Mesodermal cell (in vitro differentiated cells): ENCODE data around the gene ZNF526. TPM values are rescaled to one million over a fixed set of nuclear protein-coding genes. Genes with fewer than 3 reads are reported as not detected.

Source experiments
- H3K27ac ChIP-seq: 2 replicates; pipeline ENCODE4 v1.7.0; 2013; ENCODE audit warnings: mild to moderate bottlenecking, low read depth, low read length, moderate library complexity; ENCODE audit not compliant: severe bottlenecking
- H3K36me3 ChIP-seq: 2 replicates; pipeline ENCODE4 v1.7.1; 2013; ENCODE audit warnings: mild to moderate bottlenecking, low read length, moderate library complexity; ENCODE audit not compliant: control insufficient read depth, insufficient read depth
- H3K4me1 ChIP-seq: one replicate; pipeline ENCODE4 v1.7.1; 2013; ENCODE audit warnings: mild to moderate bottlenecking, low read length; ENCODE audit not compliant: insufficient read depth, control insufficient read depth, poor library complexity, severe bottlenecking
- H3K4me3 ChIP-seq: 2 replicates; pipeline ENCODE4 v1.7.0; 2013; ENCODE audit warnings: low read length, control low read depth, mild to moderate bottlenecking; ENCODE audit not compliant: insufficient read depth, poor library complexity, severe bottlenecking; ENCODE audit errors: extremely low read depth
- H3K9me3 ChIP-seq: 2 replicates; pipeline ENCODE4 v1.7.1; 2013; ENCODE audit warnings: mild to moderate bottlenecking, low read length, moderate library complexity; ENCODE audit not compliant: control insufficient read depth
- WGBS, 2 experiments: methylation state at CpG; one replicate each; pipeline ENCODE4 v1.1.5; 2013; ENCODE audit warnings: missing lambda C conversion rate in 2 of 2; ENCODE audit not compliant: insufficient coverage in 2 of 2; 5-methylcytosine and 5-hydroxymethylcytosine counted together
- polyA plus RNA-seq, 2 experiments: library from polyadenylated mRNA; stranded (reverse); fragments of 50-300 nt; gene quantifications; one replicate each; pipeline ENCODE4 v1.2.3, GENCODE V29; 2013

ZNF526 gene, protein sequence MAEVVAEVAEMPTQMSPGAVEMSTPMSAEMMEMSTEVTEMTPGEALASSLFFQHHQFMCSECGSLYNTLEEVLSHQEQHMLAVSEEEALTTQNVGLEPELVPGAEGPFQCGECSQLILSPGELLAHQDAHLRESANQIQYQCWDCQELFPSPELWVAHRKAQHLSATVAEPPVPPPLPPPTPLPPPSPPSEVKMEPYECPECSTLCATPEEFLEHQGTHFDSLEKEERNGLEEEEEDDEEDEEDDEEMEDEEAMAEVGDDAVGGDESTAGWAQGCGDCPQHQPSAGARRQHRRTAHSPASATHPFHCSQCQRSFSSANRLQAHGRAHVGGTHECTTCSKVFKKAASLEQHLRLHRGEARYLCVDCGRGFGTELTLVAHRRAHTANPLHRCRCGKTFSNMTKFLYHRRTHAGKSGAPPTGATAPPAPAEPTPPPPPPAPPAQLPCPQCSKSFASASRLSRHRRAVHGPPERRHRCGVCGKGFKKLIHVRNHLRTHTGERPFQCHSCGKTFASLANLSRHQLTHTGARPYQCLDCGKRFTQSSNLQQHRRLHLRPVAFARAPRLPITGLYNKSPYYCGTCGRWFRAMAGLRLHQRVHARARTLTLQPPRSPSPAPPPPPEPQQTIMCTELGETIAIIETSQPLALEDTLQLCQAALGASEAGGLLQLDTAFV
- polyA plus RNA-seq (2013, experiment 1 of 2): 9.7 TPM
- polyA plus RNA-seq (2013, experiment 2 of 2): 7.4 TPM

DNA sequence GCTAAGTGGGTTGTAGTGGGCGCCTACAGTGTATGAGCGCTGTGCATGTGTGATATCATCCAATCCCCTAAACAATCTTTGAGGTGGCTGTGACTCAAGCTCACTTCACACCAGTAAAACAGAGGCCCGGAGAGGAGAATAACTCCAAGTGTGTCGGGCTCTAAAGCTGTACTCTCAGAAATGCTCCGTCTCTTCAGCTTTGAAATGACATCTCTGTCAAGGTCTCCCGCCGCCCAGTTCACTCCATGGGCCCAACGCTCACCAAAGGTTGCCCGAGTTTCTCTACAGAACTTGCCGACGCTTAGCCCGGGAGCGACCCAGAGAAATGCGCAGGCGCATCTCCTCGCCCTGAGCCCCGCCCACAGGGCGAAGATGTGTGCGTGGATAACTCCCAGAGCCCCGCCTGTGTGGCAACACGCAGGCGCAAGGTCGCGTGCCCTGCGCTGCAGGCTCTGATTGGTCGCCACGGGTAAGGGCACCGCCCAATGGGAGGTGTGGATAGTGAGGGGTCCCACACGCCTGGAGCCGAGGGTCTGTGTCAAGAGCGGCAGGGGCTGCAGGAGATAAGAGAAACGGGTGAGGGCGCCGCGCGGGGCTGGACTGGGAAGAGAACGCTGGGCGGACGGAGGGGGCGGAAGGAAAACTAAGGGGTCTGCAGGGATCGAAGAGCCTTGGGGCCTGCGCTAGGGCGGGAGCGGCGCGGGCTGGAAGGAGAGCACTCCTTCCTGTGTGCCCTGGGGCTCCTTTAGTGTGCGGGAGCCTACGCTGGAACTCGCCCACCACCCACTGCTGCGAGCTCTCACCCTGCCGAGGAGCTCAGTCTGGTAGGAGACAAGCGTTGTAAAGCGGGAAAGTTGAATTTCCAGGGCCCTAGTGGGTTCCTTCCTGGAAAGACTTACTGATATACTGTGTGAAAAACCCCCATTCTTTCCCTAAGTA is at the start of gene ZNF526:
TSS of gene ZNF526 (plus strand) at position 501 of the 939 bp plus-strand sequence. CDS start 4,092 bp downstream, outside the sequence.
- 2 to 4% methylated on average over 40 to 45 of the region's 53 CpGs for WGBS, 2 experiments
- Histone ChIP-seq H3K36me3 (peaks cover 32% of the 10 kb centered on the region), H3K9me3 (no peaks in the 10 kb centered on the region), H3K4me1 (peaks cover 9% of the 10 kb centered on the region), H3K27ac (peak within 1 kb of the TSS; percentile 81), H3K4me3 (peak within 1 kb of the TSS; percentile 89)

DNA sequence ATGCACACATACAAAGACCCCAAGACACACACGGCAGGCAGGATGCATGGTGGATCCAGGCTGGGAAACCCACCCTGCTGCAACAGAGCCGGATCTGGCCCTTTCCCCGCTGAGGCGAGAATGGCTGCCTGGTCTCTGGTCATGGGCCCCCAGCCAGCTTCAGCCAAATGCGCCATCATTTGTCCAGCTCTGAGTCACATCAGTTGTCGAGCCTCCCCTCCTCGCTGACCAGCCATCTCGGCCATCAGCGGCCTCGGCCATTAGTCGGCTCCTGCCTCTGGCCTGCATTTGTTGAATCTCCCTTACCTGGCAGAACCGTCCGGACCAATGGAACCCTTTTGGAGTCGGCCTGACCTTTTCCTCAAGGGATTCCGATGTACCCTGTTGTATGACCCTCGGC is 49.4 kb upstream of the ZNF526 start:
- no peaks in the 10 kb centered on the region for H3K36me3 ChIP-seq
- H3K27ac ChIP-seq: no peak overlapping the region
- peaks cover 2% of the 10 kb centered on the region for H3K4me1 ChIP-seq
- 91 to 95% methylated on average over 16 of the region's 16 CpGs for WGBS, 2 experiments
- no peaks in the 10 kb centered on the region for H3K9me3 ChIP-seq
- H3K4me3 ChIP-seq: no peak overlapping the region

DNA sequence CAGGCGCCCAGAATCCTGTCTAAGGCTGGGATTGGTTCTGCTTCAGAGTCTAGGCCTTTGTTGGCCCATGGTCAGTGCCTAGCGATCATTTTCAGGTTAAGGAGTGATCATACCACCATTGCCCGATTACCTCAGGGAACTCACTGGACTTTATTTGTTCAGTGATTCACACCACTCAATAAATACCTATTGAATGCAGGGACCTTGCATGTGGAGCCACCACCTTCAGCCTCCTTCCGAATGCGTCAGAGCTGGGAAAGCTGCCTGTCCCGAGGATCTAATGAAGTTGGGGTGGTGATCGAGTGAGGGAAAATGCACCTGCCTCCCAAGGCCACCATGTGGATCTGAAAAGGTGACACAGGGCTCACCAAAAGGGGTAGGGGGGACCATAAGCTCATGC is 47.9 kb upstream of the ZNF526 start:
- Histone ChIP-seq H3K4me1 (peaks cover 7% of the 10 kb centered on the region), H3K4me3 (no peak overlapping the region), H3K36me3 (no peaks in the 10 kb centered on the region), H3K27ac (no peak overlapping the region), H3K9me3 (no peaks in the 10 kb centered on the region)
- 89 to 98% methylated on average over 5 to 7 of the region's 7 CpGs for WGBS, 2 experiments

DNA sequence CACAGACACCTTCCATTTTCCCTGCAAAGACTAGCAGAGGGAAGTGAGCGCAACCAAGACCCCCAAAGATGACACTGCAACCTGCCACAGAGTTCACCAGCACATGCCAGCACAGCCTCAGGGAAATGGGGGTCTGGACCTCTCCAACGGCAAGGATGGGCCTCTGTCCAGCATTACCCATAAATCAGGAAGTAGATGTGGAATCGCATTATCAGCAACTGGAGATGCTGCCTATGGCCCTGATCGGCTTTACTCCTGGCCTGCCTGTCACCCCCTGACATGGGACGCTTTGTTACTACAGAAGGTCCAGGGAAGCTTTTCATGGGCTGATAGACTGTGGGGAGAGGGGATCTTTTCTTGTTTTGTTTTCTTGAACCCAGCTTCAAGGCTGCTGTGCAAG is 46.4 kb upstream of the ZNF526 start:
- Histone ChIP-seq H3K27ac (no peak overlapping the region), H3K4me1 (peaks cover 7% of the 10 kb centered on the region), H3K9me3 (no peaks in the 10 kb centered on the region), H3K36me3 (no peaks in the 10 kb centered on the region), H3K4me3 (no peak overlapping the region)
- 87 to 94% methylated on average over 2 to 4 of the region's 5 CpGs for WGBS, 2 experiments

DNA sequence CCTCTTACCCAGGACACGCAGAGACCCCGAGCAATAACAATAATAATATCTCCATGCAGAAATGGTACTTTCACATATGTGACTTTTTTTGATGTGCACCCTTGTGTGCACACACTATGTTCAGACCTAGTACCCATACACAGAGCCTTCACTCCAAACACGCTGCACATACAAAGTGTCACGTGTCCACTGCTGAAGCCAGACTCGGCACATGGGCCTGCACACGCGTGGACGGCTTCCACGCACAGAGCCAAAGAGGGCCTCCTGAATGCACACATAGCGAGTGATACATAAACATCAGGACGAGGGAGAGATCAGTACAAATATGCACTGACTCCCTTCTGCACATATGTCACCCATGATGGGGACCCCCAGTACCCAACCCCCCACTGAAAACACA is 45.9 kb upstream of the ZNF526 start:
- 91 to 94% methylated on average over 6 to 11 of the region's 11 CpGs for WGBS, 2 experiments
- H3K4me1 ChIP-seq: peaks cover 7% of the 10 kb centered on the region

DNA sequence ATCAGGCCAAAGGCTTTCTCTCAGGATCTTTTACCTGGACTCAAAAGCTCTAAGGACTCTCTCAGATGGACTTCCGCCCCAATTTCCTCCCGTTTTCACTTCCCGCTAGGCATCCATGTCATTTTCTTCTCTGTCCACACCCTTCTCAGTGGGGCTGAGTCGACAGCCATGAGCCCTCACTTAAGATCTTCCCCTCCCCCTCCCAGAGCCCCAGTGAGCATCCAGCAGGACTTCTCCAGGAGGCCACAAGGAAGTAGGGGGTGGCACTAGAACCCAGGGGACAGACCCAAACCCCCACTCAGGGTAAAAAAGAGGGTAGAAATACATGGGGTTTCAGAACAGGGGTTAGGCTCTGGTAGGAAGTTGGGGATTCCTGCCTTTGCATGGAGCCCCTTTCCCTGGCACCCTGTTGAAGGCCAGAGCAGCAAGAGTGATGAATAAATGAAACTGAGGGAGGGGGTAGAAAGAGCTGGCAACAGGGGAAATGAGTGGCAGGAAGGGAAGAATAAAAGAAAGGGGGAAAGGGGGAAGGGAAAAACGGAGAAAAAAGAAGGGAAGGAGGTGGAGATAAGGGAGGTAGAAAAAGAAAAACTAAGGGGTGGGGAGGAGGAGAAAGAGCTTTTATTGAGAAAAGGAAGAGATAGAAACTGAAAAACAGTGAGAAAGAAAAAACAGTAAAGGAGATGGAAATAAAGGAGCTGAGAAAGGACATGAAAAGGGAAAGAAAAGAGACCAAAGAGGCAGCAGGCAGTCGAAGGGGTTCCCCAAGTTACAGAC is 45.0 kb upstream of the ZNF526 start:
- Histone ChIP-seq H3K36me3 (no peaks in the 10 kb centered on the region), H3K27ac (no peak overlapping the region), H3K4me3 (no peak overlapping the region), H3K4me1 (peaks cover 7% of the 10 kb centered on the region), H3K9me3 (no peaks in the 10 kb centered on the region)
- 33 to 47% methylated on average over 5 to 6 of the region's 6 CpGs for WGBS, 2 experiments

More for the DNA sequence above, 45.9 kb upstream of the ZNF526 start:
- Histone ChIP-seq H3K9me3 (no peaks in the 10 kb centered on the region), H3K36me3 (no peaks in the 10 kb centered on the region), H3K27ac (no peak overlapping the region), H3K4me3 (no peak overlapping the region)

DNA sequence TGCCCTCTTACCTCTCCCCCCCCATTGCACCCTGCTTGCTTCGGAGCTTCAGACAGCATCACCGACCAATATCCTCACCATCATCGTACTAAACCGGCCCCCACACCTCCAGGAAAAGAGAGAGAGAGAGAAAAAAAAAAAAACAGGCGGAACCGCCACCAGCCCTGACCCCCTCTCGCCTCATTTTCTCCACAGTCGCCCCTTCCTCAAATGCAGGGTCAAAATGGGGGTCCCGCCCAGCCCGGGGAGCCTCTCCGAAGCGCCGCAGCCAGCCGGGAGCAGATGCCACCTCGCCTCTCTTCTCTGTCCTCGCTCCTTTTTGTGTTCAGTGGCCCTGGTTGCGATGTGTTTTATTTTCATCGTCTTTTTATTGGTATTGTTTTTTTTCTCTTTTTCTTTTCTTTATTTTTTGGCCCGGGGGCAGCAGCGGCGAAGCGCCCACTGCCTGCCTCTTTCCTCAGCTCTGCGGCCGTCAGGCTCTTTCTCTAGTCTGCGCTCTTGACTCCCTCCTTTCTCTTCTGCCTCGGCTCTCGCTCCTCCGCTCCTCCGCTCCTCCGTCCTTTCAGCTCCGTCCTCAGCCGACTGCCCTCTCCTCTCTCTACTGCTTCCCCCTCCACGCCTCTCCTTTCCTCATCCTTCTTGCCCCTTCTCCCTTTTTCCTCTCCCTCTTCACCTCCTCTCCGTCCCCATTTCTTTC is 44.0 kb upstream of the ZNF526 start:
- H3K36me3 ChIP-seq: no peaks in the 10 kb centered on the region
- H3K27ac ChIP-seq: no peak overlapping the region
- H3K4me3 ChIP-seq: peak overlapping the region; percentile 34
- WGBS, 2 experiments: 0 to 2% methylated on average over 18 to 20 of the region's 34 CpGs
- no peaks in the 10 kb centered on the region for H3K9me3 ChIP-seq
- H3K4me1 ChIP-seq: peaks cover 7% of the 10 kb centered on the region

DNA sequence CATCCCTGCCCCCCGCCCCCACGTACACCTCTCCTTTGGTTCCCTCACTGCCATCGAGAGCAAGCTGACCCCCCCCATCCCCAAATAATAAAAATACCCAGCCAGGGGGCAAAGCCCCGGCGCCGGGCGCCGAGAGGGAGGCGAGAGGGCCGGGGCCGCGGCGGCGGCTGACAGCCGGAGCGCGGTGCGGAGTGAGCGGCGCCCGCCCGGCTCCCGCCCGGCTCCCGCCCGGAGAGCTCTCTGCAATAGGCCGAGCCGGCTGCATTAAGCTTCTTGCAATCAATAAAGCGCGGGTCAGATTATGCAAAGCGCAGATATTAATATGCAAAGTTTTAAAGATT is 43.5 kb upstream of the ZNF526 start:
- Histone ChIP-seq H3K4me3 (peak overlapping the region; percentile 34), H3K36me3 (no peaks in the 10 kb centered on the region), H3K27ac (no peak overlapping the region), H3K9me3 (no peaks in the 10 kb centered on the region), H3K4me1 (peaks cover 7% of the 10 kb centered on the region)
- 1% methylated on average over 17 to 25 of the region's 31 CpGs for WGBS, 2 experiments

DNA sequence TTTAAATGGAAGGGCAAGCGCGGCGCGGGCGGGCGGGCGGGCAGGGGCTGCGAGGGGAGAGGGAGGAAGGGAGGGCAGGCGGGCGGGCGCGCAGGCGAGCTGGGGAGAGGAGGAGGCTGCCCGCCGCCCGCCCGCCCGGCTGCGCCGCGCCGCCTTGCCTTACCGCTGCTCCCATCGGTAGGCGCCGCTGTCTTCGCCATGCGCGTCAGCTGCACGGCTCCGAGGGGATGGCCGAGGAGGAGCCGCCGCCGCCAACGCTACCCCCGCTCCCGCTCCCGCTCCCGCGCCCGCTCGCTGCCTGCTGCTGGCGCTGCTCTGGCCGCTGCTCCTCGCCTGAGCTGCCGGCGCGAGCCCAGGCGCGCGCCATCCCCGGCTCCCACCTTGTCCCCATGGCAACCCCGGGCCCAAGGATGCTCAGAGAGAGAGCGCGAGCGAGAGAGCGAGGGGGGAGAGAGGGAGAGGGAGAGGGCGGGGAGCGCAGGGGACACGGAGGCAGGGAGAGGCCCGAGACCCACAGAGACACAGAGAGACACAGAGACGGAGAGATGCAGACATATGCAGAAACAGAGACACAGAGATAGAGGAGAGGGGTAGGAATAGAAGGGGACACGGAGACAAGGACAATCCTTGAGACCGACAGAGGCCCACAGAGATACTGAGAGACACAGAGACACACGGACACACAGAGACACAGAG is 43.0 kb upstream of the ZNF526 start:
- WGBS, 2 experiments: 1% methylated on average over 27 to 29 of the region's 66 CpGs
- no peak overlapping the region for H3K27ac ChIP-seq
- H3K4me3 ChIP-seq: peak overlapping the region; percentile 34
- H3K4me1 ChIP-seq: peaks cover 7% of the 10 kb centered on the region
- H3K9me3 ChIP-seq: no peaks in the 10 kb centered on the region
- H3K36me3 ChIP-seq: no peaks in the 10 kb centered on the region
